GM12865 (cell line): ENCODE measurements around the gene FABP7.

Experiments used
- DNase-seq: peaks from one replicate; pipeline ENCODE4 v3.0.0; 2010; ENCODE audit warnings: low read depth
- H3K4me3 ChIP-seq: 2 replicates; pipeline ENCODE4 v1.5.1; 2011; ENCODE audit warnings: mild to moderate bottlenecking, low read depth, low read length, control low read depth
- CTCF ChIP-seq: IDR thresholded peaks from 2 replicates; pipeline ENCODE4 v1.5.1; 2011; ENCODE audit warnings: low read length, control low read depth, low read depth, inconsistent platforms; ENCODE audit not compliant: insufficient read depth; ENCODE audit errors: missing control alignments

The FABP7 gene

GRCh38 chr6:122779667-122780066 lies at the start of gene FABP7:
FABP7 (plus strand) TSS chr6:122779716; CDS start chr6:122779795, 79 bp downstream.
- H3K4me3 ChIP-seq: no peak within 1 kb of the TSS
- no peak for TF ChIP-seq CTCF
- no peak for DNase-seq

- no peak for DNase-seq
- no peak for TF ChIP-seq CTCF
Measured at GRCh38 chr6:122730334-122730733, 49.2 kb upstream of the FABP7 start.

GRCh38 chr6:122730775-122731386 lies 48.6 kb upstream of the FABP7 start:
- DNase-seq: peak; percentile 33
- H3K4me3 ChIP-seq: no peak overlapping the region
- peak; percentile 65 for TF ChIP-seq CTCF

More at GRCh38 chr6:122730334-122730733, 49.2 kb upstream of the FABP7 start:
- H3K4me3 ChIP-seq: no peak overlapping the region

GRCh38 chr6:122733259-122733658 lies 46.3 kb upstream of the FABP7 start:
- no peak for DNase-seq
- TF ChIP-seq CTCF: no peak
- no peak overlapping the region for H3K4me3 ChIP-seq

- TF ChIP-seq CTCF: no peak
- no peak for DNase-seq
- no peak overlapping the region for H3K4me3 ChIP-seq
Measured at GRCh38 chr6:122734529-122735395, 44.8 kb upstream of the FABP7 start.

GRCh38 chr6:122735582-122735981 lies 43.9 kb upstream of the FABP7 start:
- H3K4me3 ChIP-seq: no peak overlapping the region
- TF ChIP-seq CTCF: no peak
- no peak for DNase-seq
